B cell (primary cell): ENCODE measurements around the gene TRIM72. TPM values are rescaled to one million over a fixed set of nuclear protein-coding genes. Genes with fewer than 3 reads are reported as not detected.

Experiments
- ATAC-seq: fragments of 200-7000 bp; cut with Tn5 transposase; one replicate; pipeline ENCODE4 v1.10.0; 2021; ENCODE audit warnings: low read depth, mild to moderate bottlenecking, moderate number of reproducible peaks, moderate library complexity
- CTCF ChIA-PET: fragments of 350-600 bp; sonication (Branson Sonifier 250); formaldehyde crosslinking; loops from one replicate; lab custom pipeline; 2021; ENCODE audit warnings: antibody characterized with exemption, inconsistent platforms; lab: Charles Lee
- POLR2A ChIA-PET: fragments of 350-600 bp; sonication (Branson Sonifier 250); formaldehyde crosslinking; loops from one replicate; lab custom pipeline; 2021; ENCODE audit warnings: antibody characterized with exemption; lab: Charles Lee
- DNase-seq: peaks from one replicate; pipeline ENCODE4 v3.0.0; 2013
- H2AFZ ChIP-seq: 2 replicates; pipeline ENCODE4 v1.6.1; 2012; ENCODE audit warnings: mild to moderate bottlenecking, low read depth, low read length; ENCODE audit not compliant: insufficient read depth, poor library complexity, severe bottlenecking
- H3K27ac ChIP-seq, 2 donors: 1 replicate in 1 of 2; 2 replicates in 1 of 2; pipeline ENCODE4 v1.5.1; 2012 to 2013; ENCODE audit warnings: low read length in 2 of 2, mild to moderate bottlenecking in 2 of 2, moderate library complexity in 1 of 2
- H3K27me3 ChIP-seq, 4 experiments: fragments of 200-600 bp in 1 of 4; sonication (generic) in 1 of 4; replicated peaks in 1 of 4; 1 replicate in 2 of 4; 2 replicates in 2 of 4; pipeline versions ENCODE4 v1.6.1 to v1.7.0; 2013 to 2016; ENCODE audit warnings: low read length in 3 of 4, mild to moderate bottlenecking in 2 of 4, mixed read lengths in 1 of 4, moderate library complexity in 1 of 4; ENCODE audit not compliant: insufficient read depth in 4 of 4, control insufficient read depth in 3 of 4; ENCODE audit errors: control extremely low read depth in 1 of 4
- H3K36me3 ChIP-seq, 2 experiments: replicated peaks in 1 of 2; 1 replicate in 1 of 2; 2 replicates in 1 of 2; pipeline versions ENCODE4 v1.6.1 to v1.7.1; 2013; ENCODE audit warnings: low read length in 1 of 2; ENCODE audit not compliant: insufficient read depth in 2 of 2, control insufficient read depth in 1 of 2; ENCODE audit errors: control extremely low read depth in 1 of 2, extremely low read depth in 1 of 2
- H3K4me1 ChIP-seq, 2 donors: fragments of 200-600 bp in 1 of 2; sonication (generic) in 1 of 2; 1 replicate in 1 of 2; 2 replicates in 1 of 2; pipeline versions ENCODE4 v1.5.1 to v1.6.1; 2013 to 2017; ENCODE audit warnings: low read length in 2 of 2; ENCODE audit not compliant: control insufficient read depth in 2 of 2, insufficient read depth in 2 of 2
- H3K4me2 ChIP-seq: replicated peaks from 2 replicates; pipeline ENCODE3; 2012; ENCODE audit warnings: mild to moderate bottlenecking, low read depth, low read length; ENCODE audit not compliant: poor library complexity, severe bottlenecking
- H3K4me3 ChIP-seq, 5 experiments: fragments of 200-600 bp in 1 of 5; sonication (generic) in 1 of 5; 1 replicate in 3 of 5; 2 replicates in 2 of 5; pipeline versions ENCODE4 v1.5.1 to v1.7.0; 2011 to 2016; ENCODE audit warnings: low read length in 4 of 5, mild to moderate bottlenecking in 4 of 5, low read depth in 2 of 5, control low read depth in 1 of 5, moderate library complexity in 1 of 5; ENCODE audit not compliant: insufficient read depth in 1 of 5; ENCODE audit errors: control extremely low read depth in 1 of 5, extremely low read depth in 1 of 5
- H3K79me2 ChIP-seq: fragments of 200-600 bp; sonication (generic); one replicate; pipeline ENCODE4 v1.6.0; 2016; ENCODE audit warnings: low read length; ENCODE audit not compliant: control insufficient read depth, insufficient read depth
- H3K9ac ChIP-seq: fragments of 200-600 bp; sonication (generic); 2 replicates; pipeline ENCODE4 v1.6.1; 2017; ENCODE audit warnings: mild to moderate bottlenecking, low read length, moderate library complexity
- H3K9me3 ChIP-seq, 3 donors: one replicate each; pipeline versions ENCODE4 v1.6.1 to v1.7.1; 2013; ENCODE audit warnings: low read length in 2 of 3; ENCODE audit not compliant: control insufficient read depth in 2 of 3, insufficient read depth in 1 of 3; ENCODE audit errors: control extremely low read depth in 1 of 3
- H4K20me1 ChIP-seq: 2 replicates; pipeline ENCODE4 v1.6.0; 2012; ENCODE audit warnings: mild to moderate bottlenecking, low read length; ENCODE audit not compliant: insufficient read depth, control insufficient read depth, poor library complexity, severe bottlenecking
- H3K27ac Mint-ChIP-seq: one replicate; pipeline ENCODE4 v1.8.0; 2021; ENCODE audit warnings: mixed read lengths
- H3K27me3 Mint-ChIP-seq: one replicate; pipeline ENCODE4 v1.8.0; 2021; ENCODE audit warnings: mixed read lengths
- H3K4me1 Mint-ChIP-seq: one replicate; pipeline ENCODE4 v1.8.0; 2021; ENCODE audit warnings: mixed read lengths
- H3K4me3 Mint-ChIP-seq: one replicate; pipeline ENCODE4 v1.8.0; 2021; ENCODE audit warnings: mixed read lengths
- H3K9me3 Mint-ChIP-seq: one replicate; pipeline ENCODE4 v1.8.0; 2022; ENCODE audit warnings: mixed read lengths; ENCODE audit not compliant: insufficient read depth
- CTCF ChIP-seq: fragments of 200-600 bp; IDR thresholded peaks from one replicate; pipeline ENCODE4 v1.8.0; 2022; ENCODE audit warnings: antibody characterized with exemption, mild to moderate bottlenecking
- EZH2 ChIP-seq: IDR thresholded peaks from 2 replicates; pipeline ENCODE4 v1.6.1; 2012; ENCODE audit warnings: borderline replicate concordance, low read depth, mild to moderate bottlenecking, moderate library complexity, low read length; ENCODE audit not compliant: insufficient read depth, poor library complexity, severe bottlenecking
- WGBS: methylation state at CpG from one replicate; pipeline ENCODE4 v1.1.5; 2013; ENCODE audit warnings: missing lambda C conversion rate; ENCODE audit not compliant: insufficient coverage; 5-methylcytosine and 5-hydroxymethylcytosine counted together
- intact Hi-C: fragments of 100-400 bp; cut with micrococcal nuclease; formaldehyde crosslinking; loops from one replicate; pipeline ENCODE4 v1.10.0; 2022
- polyA plus RNA-seq: library from polyadenylated mRNA; depleted of rRNA; stranded (reverse); fragments of >200 nt; gene quantifications from 2 replicates; pipeline ENCODE4 v1.2.3, GENCODE V29; 2012
- total RNA-seq, 2 donors: library from RNA; stranded (reverse); fragments of 120-200 nt in 1 of 2; gene quantifications; 1 replicate in 1 of 2; 2 replicates in 1 of 2; pipeline versions ENCODE4 v1.2.3 to v1.2.4, GENCODE V29; 2013 to 2022

The TRIM72 gene
- total and polyA plus RNA-seq, 2 donors (not counting 1 experiment from before 2014, with no cell fraction given): 0.03 to 0.05 TPM

GRCh38 chr16:31200821-31201568 lies 12.9 kb upstream of the TRIM72 start:
- peaks cover 0 to 20% of the 10 kb centered on the region in 2 experiments for H3K36me3 ChIP-seq
- Mint-ChIP-seq H3K27ac (peak overlapping the region; percentile 95), H3K27me3 (no peaks in the 10 kb centered on the region), H3K4me1 (peaks cover 57% of the 10 kb centered on the region), H3K4me3 (peak overlapping the region; percentile 92), H3K9me3 (no peaks in the 10 kb centered on the region)
- WGBS: 69% methylated on average over 5 of the region's 8 CpGs
- peak overlapping the region; percentile 90 for H3K4me2 ChIP-seq
- H4K20me1 ChIP-seq: peaks cover 38% of the 10 kb centered on the region
- H3K9ac ChIP-seq: peak overlapping the region; percentile 78
- H3K79me2 ChIP-seq: peaks cover 15% of the 10 kb centered on the region
- peaks cover 0 to 4% (median 0%) of the 10 kb centered on the region in 3 donors for H3K9me3 ChIP-seq
- intact Hi-C loops: loop anchor here (1.0 to 5.0 kb wide), 7 partner anchors 14 to 256 kb away; partner anchors contain the start of genes ARMC5, FUS, TRIM72 and ZNF843
- DNase-seq (peak; percentile 64), ATAC-seq (peak; percentile 38)
- ChIA-PET POLR2A (interaction anchor here (0.5 to 3.9 kb wide), 7 partner anchors 10 to 1538 kb away, joined by 3 to 36 read pairs (median 7); partner anchors contain the start of genes FUS and KAT8), CTCF (interaction anchor here (0.7 to 4.0 kb wide), 8 partner anchors 14 to 259 kb away, joined by 3 to 35 read pairs (median 6); partner anchors contain the start of genes PYDC1, TRIM72 and ZNF843)
- no peaks in the 10 kb centered on the region for H3K27me3 ChIP-seq
- no peak overlapping the region for H2AFZ ChIP-seq
- H3K4me3 ChIP-seq: peak overlapping the region; percentile 43 to 86 (median 78)
- H3K27ac ChIP-seq: peak overlapping the region; percentile 62 to 73
- TF ChIP-seq EZH2 (no peak), CTCF (no peak)
- H3K4me1 ChIP-seq: peaks cover 32 to 48% of the 10 kb centered on the region in 2 donors
